HG02884 (cell line): Measurements from ENCODE around the gene VCY1B.
"Not testable (repeated sequence)": the region's sequence is repeated elsewhere in the genome, so short reads cannot be mapped to it uniquely, and the experiment has no call there.

Source experiments
- ATAC-seq: cut with Tn5 transposase; IDR thresholded peaks from one replicate; pipeline ENCODE4 v1.9.1; 2021; ENCODE audit warnings: mild to moderate bottlenecking, moderate library complexity; ENCODE audit not compliant: unreplicated experiment

VCY1B gene

DNA sequence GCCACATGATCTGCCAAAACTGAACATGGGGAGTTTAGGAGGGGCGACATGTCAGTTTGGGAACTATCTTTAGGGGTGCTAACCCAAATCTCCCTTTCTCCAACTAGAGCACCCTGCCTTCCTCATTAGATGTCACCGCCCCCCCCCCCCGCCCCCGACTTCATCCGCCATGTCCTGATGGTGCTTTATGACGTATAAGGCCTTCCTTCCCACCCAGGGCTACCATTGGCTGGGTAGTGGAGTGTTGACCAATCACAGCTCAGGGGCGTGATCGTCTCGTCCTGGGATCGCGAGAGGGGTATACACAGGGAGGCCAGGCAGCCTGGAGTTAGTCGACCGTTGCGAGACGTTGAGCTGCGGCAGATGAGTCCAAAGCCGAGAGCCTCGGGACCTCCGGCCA, at the start of gene VCY1B:
Gene VCY1B, plus strand, starts transcription at position 301 of the 400 bp plus-strand sequence. Its CDS starts 63 bp downstream, at position 364.
- not testable (repeated sequence) for ATAC-seq

DNA sequence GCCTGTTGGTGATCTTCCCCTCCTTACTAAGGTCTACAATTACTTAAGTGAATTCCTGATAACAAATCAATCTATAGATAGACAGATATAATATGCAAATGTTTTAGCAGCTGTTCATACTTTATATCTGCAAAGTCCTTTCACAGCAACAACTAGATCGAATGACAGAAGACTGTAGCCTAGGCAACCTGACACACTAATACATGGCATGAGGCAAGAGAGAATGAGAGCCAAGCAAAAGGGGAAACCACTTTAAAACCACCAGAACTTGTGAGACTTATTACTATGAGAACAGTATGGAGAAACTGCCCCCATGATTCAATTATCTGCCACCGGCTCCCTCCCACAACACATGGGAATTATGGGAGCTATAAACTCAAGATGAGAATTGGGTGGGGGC, 44.1 kb upstream of the VCY1B start:
- not testable (repeated sequence) for ATAC-seq

DNA sequence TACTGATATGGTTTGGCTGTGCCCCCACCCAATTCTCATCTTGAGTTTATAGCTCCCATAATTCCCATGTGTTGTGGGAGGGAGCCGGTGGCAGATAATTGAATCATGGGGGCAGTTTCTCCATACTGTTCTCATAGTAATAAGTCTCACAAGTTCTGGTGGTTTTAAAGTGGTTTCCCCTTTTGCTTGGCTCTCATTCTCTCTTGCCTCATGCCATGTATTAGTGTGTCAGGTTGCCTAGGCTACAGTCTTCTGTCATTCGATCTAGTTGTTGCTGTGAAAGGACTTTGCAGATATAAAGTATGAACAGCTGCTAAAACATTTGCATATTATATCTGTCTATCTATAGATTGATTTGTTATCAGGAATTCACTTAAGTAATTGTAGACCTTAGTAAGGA, 25.6 kb upstream of the VCY1B start:
- not testable (repeated sequence) for ATAC-seq

DNA sequence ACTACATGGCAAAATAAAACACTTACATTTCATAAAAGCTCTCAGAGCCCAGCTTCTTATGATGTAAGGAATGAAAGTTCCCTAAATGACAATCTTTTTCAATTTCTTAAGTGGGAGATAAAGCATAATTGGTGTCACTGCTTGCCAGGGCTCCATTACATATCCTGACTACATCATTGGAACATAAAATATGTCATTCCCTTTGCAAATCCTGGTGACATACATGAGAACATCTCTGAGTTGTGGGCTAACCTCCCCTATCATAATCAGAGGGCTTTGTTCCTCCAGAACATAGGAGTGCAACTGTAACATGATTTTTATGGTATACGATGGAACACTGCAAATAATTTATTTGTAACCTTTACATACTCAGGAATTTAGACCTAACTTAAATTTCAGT, 29.9 kb downstream of the VCY1B start:
- no peak for ATAC-seq
